ACC112 (cell line): ENCODE measurements around the gene SLC8A3.

Experiments
- H2AFZ ChIP-seq: fragments of 200-600 bp; sonication (generic); one replicate; pipeline ENCODE4 v1.6.0; 2017; ENCODE audit warnings: antibody characterized with exemption, low read length; ENCODE audit not compliant: unreplicated experiment
- H3K27ac ChIP-seq: fragments of 200-600 bp; sonication (generic); 2 replicates; pipeline ENCODE4 v1.5.1; 2014; ENCODE audit warnings: low read depth, mild to moderate bottlenecking, antibody characterized with exemption, low read length, moderate library complexity
- H3K27me3 ChIP-seq: fragments of 200-600 bp; sonication (generic); 2 replicates; pipeline ENCODE4 v1.6.1; 2014; ENCODE audit warnings: mild to moderate bottlenecking, antibody characterized with exemption, low read length, moderate library complexity, mixed read lengths; ENCODE audit not compliant: insufficient read depth
- H3K36me3 ChIP-seq: fragments of 200-600 bp; sonication (generic); 2 replicates; pipeline ENCODE4 v1.6.1; 2016; ENCODE audit warnings: mild to moderate bottlenecking, antibody characterized with exemption, low read length, moderate library complexity, mixed read lengths; ENCODE audit not compliant: insufficient read depth
- H3K4me1 ChIP-seq: fragments of 200-600 bp; sonication (generic); one replicate; pipeline ENCODE4 v1.6.1; 2016; ENCODE audit warnings: low read length, mixed read lengths; ENCODE audit not compliant: insufficient read depth, unreplicated experiment, control insufficient read depth
- H3K4me3 ChIP-seq: fragments of 200-600 bp; sonication (generic); 2 replicates; pipeline ENCODE4 v1.5.1; 2014; ENCODE audit warnings: mild to moderate bottlenecking, low read depth, low read length
- H3K79me2 ChIP-seq: fragments of 200-600 bp; sonication (generic); one replicate; pipeline ENCODE4 v1.6.0; 2016; ENCODE audit warnings: low read length; ENCODE audit not compliant: control insufficient read depth, unreplicated experiment, insufficient read depth

Gene SLC8A3

GRCh38 chr14:70121521-70121920, 67.2 kb downstream of the SLC8A3 start:
- Histone ChIP-seq H3K4me1 (no peaks in the 10 kb centered on the region), H3K4me3 (no peak overlapping the region), H3K27me3 (no peaks in the 10 kb centered on the region), H2AFZ (no peak overlapping the region), H3K36me3 (no peaks in the 10 kb centered on the region), H3K27ac (no peak overlapping the region), H3K79me2 (no peaks in the 10 kb centered on the region)

GRCh38 chr14:70118064-70118463, 70.7 kb downstream of the SLC8A3 start:
- no peaks in the 10 kb centered on the region for H3K4me1 ChIP-seq
- no peak overlapping the region for H2AFZ ChIP-seq
- no peaks in the 10 kb centered on the region for H3K27me3 ChIP-seq
- no peaks in the 10 kb centered on the region for H3K36me3 ChIP-seq
- no peak overlapping the region for H3K27ac ChIP-seq
- no peaks in the 10 kb centered on the region for H3K79me2 ChIP-seq
- no peak overlapping the region for H3K4me3 ChIP-seq

DNA sequence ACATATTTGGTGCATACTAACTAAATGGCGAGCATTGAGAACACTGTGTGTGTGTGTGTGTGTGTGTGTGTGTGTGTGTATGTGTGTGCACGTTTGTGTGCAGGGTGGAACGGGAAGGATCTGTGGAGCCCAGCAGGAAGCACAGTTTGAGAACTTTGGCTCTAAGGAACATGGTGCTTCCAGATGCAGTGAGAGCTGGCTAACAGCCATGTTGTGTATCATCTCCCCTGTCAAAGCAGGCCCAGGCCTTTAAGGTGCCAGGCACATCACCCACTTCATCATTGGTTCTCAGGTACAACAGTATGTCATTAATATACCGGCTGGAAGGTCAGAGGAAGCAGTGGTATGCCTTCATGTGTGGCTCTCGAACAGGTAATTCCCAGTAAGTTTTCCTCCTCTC, 72.5 kb downstream of the SLC8A3 start:
- Histone ChIP-seq H3K27ac (no peak overlapping the region), H3K36me3 (no peaks in the 10 kb centered on the region), H3K27me3 (no peaks in the 10 kb centered on the region), H3K4me3 (no peak overlapping the region), H2AFZ (no peak overlapping the region), H3K79me2 (no peaks in the 10 kb centered on the region), H3K4me1 (no peaks in the 10 kb centered on the region)

- Histone ChIP-seq H3K4me3 (no peak overlapping the region), H3K79me2 (no peaks in the 10 kb centered on the region), H3K27me3 (no peaks in the 10 kb centered on the region), H2AFZ (no peak overlapping the region), H3K27ac (no peak overlapping the region), H3K4me1 (no peaks in the 10 kb centered on the region), H3K36me3 (no peaks in the 10 kb centered on the region)
Measured at GRCh38 chr14:70114621-70115156, 74.1 kb downstream of the SLC8A3 start.

DNA sequence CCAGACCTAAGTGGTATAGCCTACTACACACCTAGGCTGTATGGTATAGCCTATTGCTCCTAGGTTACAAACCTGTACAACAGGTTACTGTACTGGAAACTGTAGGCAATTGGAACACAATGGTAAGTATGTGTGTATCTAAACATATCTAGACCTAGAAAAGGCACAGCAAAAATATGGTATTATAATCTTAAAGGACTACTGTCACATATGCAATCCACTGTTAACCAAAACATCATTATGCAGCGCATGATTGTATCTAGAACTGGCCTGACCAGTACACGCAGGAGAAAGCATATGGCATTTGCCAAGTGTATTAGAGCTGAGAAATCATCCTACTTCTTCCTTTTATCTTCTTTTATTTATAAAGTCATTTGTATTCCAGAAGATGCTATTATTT, 75.5 kb downstream of the SLC8A3 start:
- no peaks in the 10 kb centered on the region for H3K36me3 ChIP-seq
- H2AFZ ChIP-seq: no peak overlapping the region
- H3K79me2 ChIP-seq: no peaks in the 10 kb centered on the region
- H3K4me3 ChIP-seq: no peak overlapping the region
- no peaks in the 10 kb centered on the region for H3K27me3 ChIP-seq
- H3K4me1 ChIP-seq: no peaks in the 10 kb centered on the region
- H3K27ac ChIP-seq: no peak overlapping the region

- H3K79me2 ChIP-seq: no peaks in the 10 kb centered on the region
Measured at GRCh38 chr14:70108419-70108818, 80.3 kb downstream of the SLC8A3 start.

DNA sequence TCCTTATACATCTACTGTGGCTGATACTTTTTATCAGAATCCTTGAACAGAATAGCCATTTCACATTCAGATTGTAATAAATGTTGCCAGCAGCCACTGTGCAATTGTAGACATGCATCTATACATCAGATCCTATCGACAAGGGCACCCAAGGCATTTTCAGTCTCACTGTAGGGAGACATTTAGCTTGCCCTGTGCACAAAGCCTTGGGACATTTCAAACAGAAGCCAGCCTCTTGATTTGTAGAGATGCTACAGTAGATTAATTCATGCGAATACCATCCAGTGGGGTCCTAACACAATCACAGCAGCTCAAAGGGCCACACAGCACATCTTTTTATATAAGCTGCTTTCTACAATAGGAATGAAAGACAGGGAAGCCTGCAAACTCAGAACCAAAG, 81.4 kb downstream of the SLC8A3 start:
- H3K27ac ChIP-seq: no peak overlapping the region

More at GRCh38 chr14:70108419-70108818, 80.3 kb downstream of the SLC8A3 start:
- 0 out of 2 replicates have a peak, but pooled peaks cover 12% of the 10 kb centered on the region for H3K27me3 ChIP-seq
- H3K4me1 ChIP-seq: no peaks in the 10 kb centered on the region
- no peak overlapping the region for H2AFZ ChIP-seq
- H3K4me3 ChIP-seq: no peak overlapping the region
- H3K27ac ChIP-seq: no peak overlapping the region
- no peaks in the 10 kb centered on the region for H3K36me3 ChIP-seq

GRCh38 chr14:70100071-70100470, 88.7 kb downstream of the SLC8A3 start:
- no peaks in the 10 kb centered on the region for H3K79me2 ChIP-seq
- H3K36me3 ChIP-seq: no peaks in the 10 kb centered on the region
- H3K4me3 ChIP-seq: no peak overlapping the region
- H3K27ac ChIP-seq: no peak overlapping the region
- no peaks in the 10 kb centered on the region for H3K4me1 ChIP-seq
- H3K27me3 ChIP-seq: peaks cover 38% of the 10 kb centered on the region
- H2AFZ ChIP-seq: no peak overlapping the region

More for the DNA sequence above, 81.4 kb downstream of the SLC8A3 start:
- H3K4me1 ChIP-seq: no peaks in the 10 kb centered on the region
- H3K27me3 ChIP-seq: 0 out of 2 replicates have a peak, but pooled peaks cover 12% of the 10 kb centered on the region
- H3K36me3 ChIP-seq: no peaks in the 10 kb centered on the region
- H2AFZ ChIP-seq: no peak overlapping the region
- no peaks in the 10 kb centered on the region for H3K79me2 ChIP-seq
- no peak overlapping the region for H3K4me3 ChIP-seq

GRCh38 chr14:70098250-70098809, 90.4 kb downstream of the SLC8A3 start:
- Histone ChIP-seq H3K79me2 (no peaks in the 10 kb centered on the region), H3K4me3 (no peak overlapping the region), H3K27ac (no peak overlapping the region), H2AFZ (no peak overlapping the region), H3K36me3 (no peaks in the 10 kb centered on the region), H3K4me1 (no peaks in the 10 kb centered on the region), H3K27me3 (peaks cover 33% of the 10 kb centered on the region)

GRCh38 chr14:70097576-70098249, 91.0 kb downstream of the SLC8A3 start:
- Histone ChIP-seq H3K27me3 (peaks cover 33% of the 10 kb centered on the region), H3K36me3 (no peaks in the 10 kb centered on the region), H3K27ac (no peak overlapping the region), H2AFZ (no peak overlapping the region), H3K79me2 (no peaks in the 10 kb centered on the region), H3K4me3 (no peak overlapping the region), H3K4me1 (no peaks in the 10 kb centered on the region)

- no peak overlapping the region for H2AFZ ChIP-seq
- H3K4me1 ChIP-seq: no peaks in the 10 kb centered on the region
- H3K79me2 ChIP-seq: no peaks in the 10 kb centered on the region
- no peaks in the 10 kb centered on the region for H3K36me3 ChIP-seq
- H3K27ac ChIP-seq: no peak overlapping the region
- no peak overlapping the region for H3K4me3 ChIP-seq
- H3K27me3 ChIP-seq: peaks cover 33% of the 10 kb centered on the region
Measured at GRCh38 chr14:70096866-70097265, 91.9 kb downstream of the SLC8A3 start.
